Measurements from ENCODE around the gene SLMAP. TPM values are rescaled to one million over a fixed set of nuclear protein-coding genes. Genes with fewer than 3 reads are reported as not detected.

The SLMAP gene, protein sequence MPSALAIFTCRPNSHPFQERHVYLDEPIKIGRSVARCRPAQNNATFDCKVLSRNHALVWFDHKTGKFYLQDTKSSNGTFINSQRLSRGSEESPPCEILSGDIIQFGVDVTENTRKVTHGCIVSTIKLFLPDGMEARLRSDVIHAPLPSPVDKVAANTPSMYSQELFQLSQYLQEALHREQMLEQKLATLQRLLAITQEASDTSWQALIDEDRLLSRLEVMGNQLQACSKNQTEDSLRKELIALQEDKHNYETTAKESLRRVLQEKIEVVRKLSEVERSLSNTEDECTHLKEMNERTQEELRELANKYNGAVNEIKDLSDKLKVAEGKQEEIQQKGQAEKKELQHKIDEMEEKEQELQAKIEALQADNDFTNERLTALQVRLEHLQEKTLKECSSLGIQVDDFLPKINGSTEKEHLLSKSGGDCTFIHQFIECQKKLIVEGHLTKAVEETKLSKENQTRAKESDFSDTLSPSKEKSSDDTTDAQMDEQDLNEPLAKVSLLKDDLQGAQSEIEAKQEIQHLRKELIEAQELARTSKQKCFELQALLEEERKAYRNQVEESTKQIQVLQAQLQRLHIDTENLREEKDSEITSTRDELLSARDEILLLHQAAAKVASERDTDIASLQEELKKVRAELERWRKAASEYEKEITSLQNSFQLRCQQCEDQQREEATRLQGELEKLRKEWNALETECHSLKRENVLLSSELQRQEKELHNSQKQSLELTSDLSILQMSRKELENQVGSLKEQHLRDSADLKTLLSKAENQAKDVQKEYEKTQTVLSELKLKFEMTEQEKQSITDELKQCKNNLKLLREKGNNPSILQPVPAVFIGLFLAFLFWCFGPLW
- 44.1 and 78.4 TPM in 2 replicates for total RNA-seq (ENCODE audit: low replicate concordance)

DNA sequence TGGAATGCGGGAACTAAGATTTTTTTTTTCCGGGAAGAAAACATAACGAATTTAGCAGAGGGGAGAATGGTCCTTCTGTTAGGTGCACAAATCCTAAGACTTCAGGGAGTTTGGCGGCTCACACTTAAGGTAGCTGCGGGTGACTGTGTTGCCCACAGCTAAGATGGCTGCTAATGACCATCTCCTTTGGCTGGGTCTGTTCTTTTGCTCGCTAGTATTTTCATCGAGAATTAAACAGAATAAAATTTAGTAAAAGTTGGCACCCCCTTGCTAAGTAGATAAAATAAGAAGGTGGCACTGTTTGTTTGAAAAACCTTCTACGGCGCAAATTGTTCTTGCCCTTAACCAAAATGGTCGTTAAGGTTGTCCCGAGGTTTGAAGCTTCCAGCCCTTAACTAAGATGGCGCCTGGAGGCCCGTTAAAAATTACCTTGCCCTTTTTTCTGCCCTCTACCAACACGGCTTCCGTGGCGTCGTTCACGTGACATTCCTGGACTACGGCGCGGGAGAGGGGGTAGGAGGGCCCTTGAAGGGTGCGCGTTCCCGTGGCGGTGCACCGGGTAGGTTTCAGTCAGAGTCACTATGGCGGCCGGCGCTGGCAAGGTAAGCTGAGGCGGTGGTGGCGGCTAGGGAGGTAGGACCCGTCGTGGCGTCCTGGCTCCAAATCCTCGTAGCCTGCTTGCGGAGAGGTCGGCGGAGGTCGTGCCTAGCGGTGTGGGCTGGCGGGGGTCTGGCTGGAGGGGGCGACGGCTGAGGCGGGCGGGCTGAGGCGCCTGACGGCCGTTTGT, at the start of gene SLMAP:
SLMAP (plus strand) TSS at position 569 of the 787 bp plus-strand sequence. CDS start 1,343 bp downstream, outside the sequence.
- peak; percentile 97 for DNase-seq (ENCODE audit: low read depth)
- H3K4me3 ChIP-seq (ENCODE audit: low read depth, low read length) = peak within 1 kb of the TSS; percentile 82
- TF ChIP-seq, protein P1, sequence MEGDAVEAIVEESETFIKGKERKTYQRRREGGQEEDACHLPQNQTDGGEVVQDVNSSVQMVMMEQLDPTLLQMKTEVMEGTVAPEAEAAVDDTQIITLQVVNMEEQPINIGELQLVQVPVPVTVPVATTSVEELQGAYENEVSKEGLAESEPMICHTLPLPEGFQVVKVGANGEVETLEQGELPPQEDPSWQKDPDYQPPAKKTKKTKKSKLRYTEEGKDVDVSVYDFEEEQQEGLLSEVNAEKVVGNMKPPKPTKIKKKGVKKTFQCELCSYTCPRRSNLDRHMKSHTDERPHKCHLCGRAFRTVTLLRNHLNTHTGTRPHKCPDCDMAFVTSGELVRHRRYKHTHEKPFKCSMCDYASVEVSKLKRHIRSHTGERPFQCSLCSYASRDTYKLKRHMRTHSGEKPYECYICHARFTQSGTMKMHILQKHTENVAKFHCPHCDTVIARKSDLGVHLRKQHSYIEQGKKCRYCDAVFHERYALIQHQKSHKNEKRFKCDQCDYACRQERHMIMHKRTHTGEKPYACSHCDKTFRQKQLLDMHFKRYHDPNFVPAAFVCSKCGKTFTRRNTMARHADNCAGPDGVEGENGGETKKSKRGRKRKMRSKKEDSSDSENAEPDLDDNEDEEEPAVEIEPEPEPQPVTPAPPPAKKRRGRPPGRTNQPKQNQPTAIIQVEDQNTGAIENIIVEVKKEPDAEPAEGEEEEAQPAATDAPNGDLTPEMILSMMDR (IDR thresholded peaks at IDR 0.05; ENCODE audit: insufficient read depth, low read length) = no peak

DNA sequence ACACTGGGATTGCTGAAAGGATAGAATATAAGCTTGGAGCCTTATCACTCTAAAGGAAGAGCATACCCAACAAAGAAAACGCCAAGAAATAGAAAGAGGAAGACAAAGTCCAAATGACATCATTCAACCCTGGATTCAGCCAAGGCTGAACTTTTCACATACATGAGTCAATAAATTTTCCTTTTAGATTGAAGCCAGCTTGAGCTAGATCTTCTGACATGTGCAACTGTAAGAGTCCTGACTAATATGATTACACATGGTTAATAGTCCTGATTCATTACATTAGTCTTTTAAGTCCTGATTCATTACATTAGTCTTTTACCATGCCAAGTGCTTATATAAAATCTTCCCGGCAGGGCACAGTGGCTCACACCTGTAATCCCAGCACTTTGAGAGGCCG, 49.6 kb upstream of the SLMAP start:
- H3K4me3 ChIP-seq (ENCODE audit: low read depth, low read length) = no peak overlapping the region
- peak; percentile 82 for DNase-seq (ENCODE audit: low read depth)
- TF ChIP-seq, protein P1 (IDR thresholded peaks at IDR 0.05; ENCODE audit: insufficient read depth, low read length) = no peak

DNA sequence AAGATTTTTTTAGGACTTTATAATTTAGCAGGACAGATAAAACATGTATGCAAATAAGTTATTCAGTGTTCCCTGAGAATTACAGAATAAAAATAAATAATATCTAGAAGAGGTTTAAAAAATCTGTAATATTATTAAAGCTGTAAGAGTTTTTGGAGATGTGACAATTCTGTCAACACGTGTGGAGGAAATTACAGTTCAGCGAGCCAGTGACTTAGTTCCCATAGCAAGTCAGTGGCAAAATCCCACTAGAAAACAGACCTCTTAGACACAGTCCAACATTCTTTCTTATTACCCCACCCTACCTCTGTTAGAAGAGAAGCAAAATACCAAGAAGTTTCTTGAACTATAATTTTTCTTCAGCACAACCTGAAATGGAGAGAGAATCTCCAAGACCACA, 47.1 kb upstream of the SLMAP start:
- peak; percentile 40 for DNase-seq (ENCODE audit: low read depth)
- H3K4me3 ChIP-seq (ENCODE audit: low read depth, low read length) = no peak overlapping the region

DNA sequence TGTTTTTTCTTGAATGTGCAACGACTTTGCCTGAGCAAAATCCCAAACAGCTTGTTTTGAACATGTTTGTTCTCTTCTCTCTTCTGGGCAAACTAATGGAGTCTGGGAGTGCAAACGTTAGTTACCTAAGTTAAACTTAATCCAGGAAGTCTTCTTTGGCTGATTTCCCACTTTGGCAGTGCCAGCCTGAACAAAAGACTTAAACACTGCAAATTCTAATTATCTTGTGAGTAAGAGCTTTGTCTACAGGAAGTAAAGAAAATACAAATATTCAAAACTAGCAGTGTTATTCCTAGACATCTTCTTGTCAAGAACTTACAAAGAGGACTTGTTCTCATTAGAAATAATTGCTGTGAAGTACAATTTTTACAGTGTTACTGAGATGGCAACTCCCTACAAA, 46.5 kb upstream of the SLMAP start:
- H3K4me3 ChIP-seq (ENCODE audit: low read depth, low read length) = no peak overlapping the region
- TF ChIP-seq, protein P1 (IDR thresholded peaks at IDR 0.05; ENCODE audit: insufficient read depth, low read length) = no peak
- no peak for DNase-seq (ENCODE audit: low read depth)

More for the DNA sequence above, 47.1 kb upstream of the SLMAP start:
- TF ChIP-seq, protein P1 (IDR thresholded peaks at IDR 0.05; ENCODE audit: insufficient read depth, low read length) = no peak

DNA sequence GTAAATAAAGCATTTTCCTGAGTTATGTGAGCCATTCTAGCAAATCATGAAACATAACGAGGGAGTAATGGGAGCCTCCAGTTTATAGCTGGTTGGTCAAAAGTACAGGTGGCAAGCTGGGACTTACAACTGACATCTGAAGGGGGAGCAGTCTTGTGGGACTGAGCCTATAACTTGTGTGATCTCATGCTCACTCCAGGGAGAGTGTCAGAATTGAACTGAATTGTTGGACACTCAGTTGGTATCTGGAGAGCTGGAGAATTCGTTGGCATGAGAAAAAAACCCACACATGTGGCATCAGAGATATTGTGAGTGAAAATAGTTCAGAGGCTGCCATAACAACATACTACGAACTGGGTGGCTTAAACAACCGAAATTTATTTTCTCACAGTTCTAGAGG, 40.4 kb upstream of the SLMAP start:
- TF ChIP-seq, protein P1 (IDR thresholded peaks at IDR 0.05; ENCODE audit: insufficient read depth, low read length) = no peak
- no peak for DNase-seq (ENCODE audit: low read depth)
- no peak overlapping the region for H3K4me3 ChIP-seq (ENCODE audit: low read depth, low read length)

DNA sequence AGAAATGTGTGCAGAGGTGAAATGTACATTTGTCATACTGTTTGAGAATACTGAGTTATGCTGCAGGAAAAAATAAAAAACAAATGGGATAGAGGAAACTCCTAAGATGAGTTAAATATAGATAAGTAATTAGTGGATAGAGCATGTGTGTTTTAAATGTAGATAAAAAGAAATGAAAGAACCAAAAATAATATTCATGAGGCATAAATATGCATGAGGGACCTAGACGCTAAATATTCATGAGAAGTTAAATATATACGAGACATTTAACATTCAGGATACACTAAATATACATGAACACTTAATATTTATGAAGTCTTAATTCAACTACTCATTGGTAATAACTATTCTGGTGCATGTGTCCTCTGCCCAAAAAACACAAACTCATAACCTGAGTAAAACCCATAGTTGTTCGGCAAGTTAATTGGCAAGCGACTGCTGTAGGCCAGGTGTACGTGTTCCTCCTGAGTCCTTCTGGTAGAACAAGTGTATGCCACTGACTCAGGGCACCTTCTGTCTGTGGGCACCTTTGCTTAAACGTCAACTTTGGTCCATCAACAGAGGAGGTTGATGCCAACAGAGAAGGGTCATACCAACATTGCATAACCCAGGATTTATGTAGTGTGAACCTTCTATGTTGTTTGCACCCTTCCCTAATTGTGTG, 38.8 kb upstream of the SLMAP start:
- DNase-seq (ENCODE audit: low read depth) = no peak
- TF ChIP-seq, protein P1 (IDR thresholded peaks at IDR 0.05; ENCODE audit: insufficient read depth, low read length) = no peak
- no peak overlapping the region for H3K4me3 ChIP-seq (ENCODE audit: low read depth, low read length)
